Liver (tissue), 3 donors: ENCODE measurements around the gene AGPAT2.

Experiments used
- GABPA ChIP-seq, 2 donors: IDR thresholded peaks in 1 of 2; conservative IDR thresholded peaks in 1 of 2; 2 replicates each; pipeline ENCODE4 v1.6.1; 2016; ENCODE audit warnings: antibody characterized with exemption in 2 of 2, mild to moderate bottlenecking in 1 of 2, moderate library complexity in 1 of 2
- RAD21 ChIP-seq, 2 donors: IDR thresholded peaks; 2 replicates each; pipeline ENCODE4 v1.6.1; 2016; ENCODE audit warnings: antibody characterized with exemption in 2 of 2, mild to moderate bottlenecking in 2 of 2
- SP1 ChIP-seq: IDR thresholded peaks from 2 replicates; pipeline ENCODE4 v1.6.1; 2018; ENCODE audit warnings: antibody characterized with exemption, mild to moderate bottlenecking
- TAF1 ChIP-seq: conservative IDR thresholded peaks from 2 replicates; pipeline ENCODE4 v1.6.1; 2016; ENCODE audit warnings: antibody characterized with exemption, mild to moderate bottlenecking
- YY1 ChIP-seq: IDR thresholded peaks from 2 replicates; pipeline ENCODE4 v1.6.1; 2016; ENCODE audit warnings: antibody characterized with exemption, mild to moderate bottlenecking
- TF ChIP-seq, protein P1 (sequence below): fragments of 150-350 bp; IDR thresholded peaks from 2 replicates; pipeline ENCODE4 v1.5.1; 2017; ENCODE audit warnings: improper control_type of control experiment, low read depth, low read length; ENCODE audit not compliant: missing input control
- donor health status: healthy.
- donor health status: healthy.

- TF ChIP-seq GABPA (IDR thresholded peaks at IDR 0.05 in 1 of 2, conservative IDR thresholded peaks at IDR 0.05 in 1 of 2): no peak
- no peak for TF ChIP-seq YY1
- TF ChIP-seq, protein P1, sequence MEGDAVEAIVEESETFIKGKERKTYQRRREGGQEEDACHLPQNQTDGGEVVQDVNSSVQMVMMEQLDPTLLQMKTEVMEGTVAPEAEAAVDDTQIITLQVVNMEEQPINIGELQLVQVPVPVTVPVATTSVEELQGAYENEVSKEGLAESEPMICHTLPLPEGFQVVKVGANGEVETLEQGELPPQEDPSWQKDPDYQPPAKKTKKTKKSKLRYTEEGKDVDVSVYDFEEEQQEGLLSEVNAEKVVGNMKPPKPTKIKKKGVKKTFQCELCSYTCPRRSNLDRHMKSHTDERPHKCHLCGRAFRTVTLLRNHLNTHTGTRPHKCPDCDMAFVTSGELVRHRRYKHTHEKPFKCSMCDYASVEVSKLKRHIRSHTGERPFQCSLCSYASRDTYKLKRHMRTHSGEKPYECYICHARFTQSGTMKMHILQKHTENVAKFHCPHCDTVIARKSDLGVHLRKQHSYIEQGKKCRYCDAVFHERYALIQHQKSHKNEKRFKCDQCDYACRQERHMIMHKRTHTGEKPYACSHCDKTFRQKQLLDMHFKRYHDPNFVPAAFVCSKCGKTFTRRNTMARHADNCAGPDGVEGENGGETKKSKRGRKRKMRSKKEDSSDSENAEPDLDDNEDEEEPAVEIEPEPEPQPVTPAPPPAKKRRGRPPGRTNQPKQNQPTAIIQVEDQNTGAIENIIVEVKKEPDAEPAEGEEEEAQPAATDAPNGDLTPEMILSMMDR: no peak
- TF ChIP-seq RAD21 (IDR thresholded peaks at IDR 0.05): no peak
- no peak for TF ChIP-seq TAF1
- no peak for TF ChIP-seq SP1
These were observed 3.5 kb downstream of the AGPAT2 start for GRCh38 chr9:136683755-136684154.
